ENCODE data around the gene PTPN9. TPM values are rescaled to one million over a fixed set of nuclear protein-coding genes. Genes with fewer than 3 reads are reported as not detected.

Gene PTPN9
- total and polyA plus RNA-seq, 10 of the 15 experiments (the other 5 are each of a cell fraction or from before 2014, with no cell fraction given) = 7.8 to 29.1 (median 18.5) TPM

Small RNAs within 50 kb of the gene (small RNA-seq; reads per million reads assigned to genes)
- gene AC105036.1 (not detected), gene AC105036.2 (not detected)

Other genes starting within 250 kb of the PTPN9 start
Only the 7 nearest of the 8 such genes appear.
- 0.71 and 0.73 TPM in 2 replicates for gene NEIL1, start 232.3 kb downstream of the PTPN9 start, total RNA-seq (2014; rRNA removed)
- gene NEIL1, start 232.3 kb downstream of the PTPN9 start, total RNA-seq (2014; rRNA removed; fragmentation: Illumina TruSeq; extraction: Trizol) = 0.58 and 0.92 TPM in 2 replicates
- gene NEIL1, start 232.3 kb downstream of the PTPN9 start, total RNA-seq (2021) = 0.96 and 1.5 TPM in 2 replicates
- 0.04 and 0.23 TPM in 2 replicates for gene NEIL1, start 232.3 kb downstream of the PTPN9 start, polyA plus RNA-seq (2011; rRNA removed)
- 0.37 and 1.3 TPM in 2 replicates for gene NEIL1, start 232.3 kb downstream of the PTPN9 start, polyA plus RNA-seq (2014; fragmentation: Illumina TruSeq; extraction: Trizol)
- gene NEIL1, start 232.3 kb downstream of the PTPN9 start, polyA plus RNA-seq (2014; fragmentation: Nextera tagmentation; extraction: Ambion mirVana) = under 1 TPM; 0.10 to 0.37 TPM
- 1.8 and 2.5 TPM in 2 replicates for gene NEIL1, start 232.3 kb downstream of the PTPN9 start, polyA plus RNA-seq (2014; rRNA removed)
- gene NEIL1, start 232.3 kb downstream of the PTPN9 start, polyA plus RNA-seq (2016; fragmentation: Nextera tagmentation; extraction: Ambion mirVana) = 1 to 10 TPM; 1.2 to 2.3 TPM
- 54.8 and 65.0 TPM in 2 replicates for gene MAN2C1, start 210.7 kb downstream of the PTPN9 start, total RNA-seq (2014; rRNA removed)
- gene MAN2C1, start 210.7 kb downstream of the PTPN9 start, total RNA-seq (2014; rRNA removed; fragmentation: Illumina TruSeq; extraction: Trizol) = 26.9 and 29.2 TPM in 2 replicates
- 102 and 111 TPM in 2 replicates for gene MAN2C1, start 210.7 kb downstream of the PTPN9 start, total RNA-seq (2021)
- gene MAN2C1, start 210.7 kb downstream of the PTPN9 start, polyA plus RNA-seq (2011; rRNA removed) = 20.9 and 32.5 TPM in 2 replicates
- gene MAN2C1, start 210.7 kb downstream of the PTPN9 start, polyA plus RNA-seq (2014; fragmentation: Illumina TruSeq; extraction: Trizol) = 17.6 and 32.0 TPM in 2 replicates
- gene MAN2C1, start 210.7 kb downstream of the PTPN9 start, polyA plus RNA-seq (2014; fragmentation: Nextera tagmentation; extraction: Ambion mirVana) = 1 to 10 TPM; 1.4 to 4.6 TPM
- gene MAN2C1, start 210.7 kb downstream of the PTPN9 start, polyA plus RNA-seq (2014; rRNA removed) = 107 and 110 TPM in 2 replicates
- 10 to 100 TPM; 51.9 to 66.2 TPM for gene MAN2C1, start 210.7 kb downstream of the PTPN9 start, polyA plus RNA-seq (2016; fragmentation: Nextera tagmentation; extraction: Ambion mirVana)
- 25.3 and 30.4 TPM in 2 replicates for gene SIN3A, start 127.6 kb downstream of the PTPN9 start, total RNA-seq (2014; rRNA removed)
- gene SIN3A, start 127.6 kb downstream of the PTPN9 start, total RNA-seq (2014; rRNA removed; fragmentation: Illumina TruSeq; extraction: Trizol) = 24.4 and 26.4 TPM in 2 replicates
- gene SIN3A, start 127.6 kb downstream of the PTPN9 start, total RNA-seq (2021) = 62.2 and 63.6 TPM in 2 replicates
- 19.6 and 30.5 TPM in 2 replicates for gene SIN3A, start 127.6 kb downstream of the PTPN9 start, polyA plus RNA-seq (2011; rRNA removed)
- 28.6 and 32.6 TPM in 2 replicates for gene SIN3A, start 127.6 kb downstream of the PTPN9 start, polyA plus RNA-seq (2014; fragmentation: Illumina TruSeq; extraction: Trizol)
- gene SIN3A, start 127.6 kb downstream of the PTPN9 start, polyA plus RNA-seq (2014; fragmentation: Nextera tagmentation; extraction: Ambion mirVana) = 1 to 10 TPM; 6.4 to 7.1 TPM
- gene SIN3A, start 127.6 kb downstream of the PTPN9 start, polyA plus RNA-seq (2014; rRNA removed) = 27.6 and 28.4 TPM in 2 replicates
- 10 to 100 TPM; 26.4 to 30.0 TPM for gene SIN3A, start 127.6 kb downstream of the PTPN9 start, polyA plus RNA-seq (2016; fragmentation: Nextera tagmentation; extraction: Ambion mirVana)
- gene SNUPN, start 46.4 kb upstream of the PTPN9 start, total RNA-seq (2014; rRNA removed) = 19.0 and 25.4 TPM in 2 replicates
- gene SNUPN, start 46.4 kb upstream of the PTPN9 start, total RNA-seq (2014; rRNA removed; fragmentation: Illumina TruSeq; extraction: Trizol) = 24.6 and 25.0 TPM in 2 replicates
- 22.9 and 24.6 TPM in 2 replicates for gene SNUPN, start 46.4 kb upstream of the PTPN9 start, total RNA-seq (2021)
- 34.1 and 38.0 TPM in 2 replicates for gene SNUPN, start 46.4 kb upstream of the PTPN9 start, polyA plus RNA-seq (2011; rRNA removed)
- 30.2 and 30.9 TPM in 2 replicates for gene SNUPN, start 46.4 kb upstream of the PTPN9 start, polyA plus RNA-seq (2014; fragmentation: Illumina TruSeq; extraction: Trizol)
- 10 to 100 TPM; 47.3 to 50.3 TPM for gene SNUPN, start 46.4 kb upstream of the PTPN9 start, polyA plus RNA-seq (2014; fragmentation: Nextera tagmentation; extraction: Ambion mirVana)
- gene SNUPN, start 46.4 kb upstream of the PTPN9 start, polyA plus RNA-seq (2014; rRNA removed) = 21.8 and 22.6 TPM in 2 replicates
- gene SNUPN, start 46.4 kb upstream of the PTPN9 start, polyA plus RNA-seq (2016; fragmentation: Nextera tagmentation; extraction: Ambion mirVana) = 10 to 100 TPM; 41.9 to 48.9 TPM
- gene IMP3, start 60.9 kb upstream of the PTPN9 start, total RNA-seq (2014; rRNA removed) = 123 and 124 TPM in 2 replicates
- gene IMP3, start 60.9 kb upstream of the PTPN9 start, total RNA-seq (2014; rRNA removed; fragmentation: Illumina TruSeq; extraction: Trizol) = 47.4 and 53.0 TPM in 2 replicates
- gene IMP3, start 60.9 kb upstream of the PTPN9 start, total RNA-seq (2021) = 88.3 and 96.2 TPM in 2 replicates
- gene IMP3, start 60.9 kb upstream of the PTPN9 start, polyA plus RNA-seq (2011; rRNA removed) = 66.6 and 74.2 TPM in 2 replicates
- gene IMP3, start 60.9 kb upstream of the PTPN9 start, polyA plus RNA-seq (2014; fragmentation: Illumina TruSeq; extraction: Trizol) = 35.1 and 36.9 TPM in 2 replicates
- gene IMP3, start 60.9 kb upstream of the PTPN9 start, polyA plus RNA-seq (2014; fragmentation: Nextera tagmentation; extraction: Ambion mirVana) = 10 to 100 TPM; 13.3 to 34.9 TPM
- gene IMP3, start 60.9 kb upstream of the PTPN9 start, polyA plus RNA-seq (2014; rRNA removed) = 115 and 123 TPM in 2 replicates
- gene IMP3, start 60.9 kb upstream of the PTPN9 start, polyA plus RNA-seq (2016; fragmentation: Nextera tagmentation; extraction: Ambion mirVana) = 100 to 1,000 TPM; 204 to 208 TPM
- 0.45 and 0.76 TPM in 2 replicates for gene SNX33, start 68.6 kb upstream of the PTPN9 start, total RNA-seq (2014; rRNA removed)
- 0.18 and 0.40 TPM in 2 replicates for gene SNX33, start 68.6 kb upstream of the PTPN9 start, total RNA-seq (2014; rRNA removed; fragmentation: Illumina TruSeq; extraction: Trizol)
- gene SNX33, start 68.6 kb upstream of the PTPN9 start, total RNA-seq (2021) = 0.85 and 1.1 TPM in 2 replicates
- 1.1 and 1.9 TPM in 2 replicates for gene SNX33, start 68.6 kb upstream of the PTPN9 start, polyA plus RNA-seq (2011; rRNA removed)
- gene SNX33, start 68.6 kb upstream of the PTPN9 start, polyA plus RNA-seq (2014; fragmentation: Illumina TruSeq; extraction: Trizol) = 0.40 and 0.59 TPM in 2 replicates
- gene SNX33, start 68.6 kb upstream of the PTPN9 start, polyA plus RNA-seq (2014; fragmentation: Nextera tagmentation; extraction: Ambion mirVana) = under 1 TPM; 0.13 to 0.14 TPM
- 0.71 and 0.83 TPM in 2 replicates for gene SNX33, start 68.6 kb upstream of the PTPN9 start, polyA plus RNA-seq (2014; rRNA removed)
- gene SNX33, start 68.6 kb upstream of the PTPN9 start, polyA plus RNA-seq (2016; fragmentation: Nextera tagmentation; extraction: Ambion mirVana) = under 1 TPM; 0.51 to 0.78 TPM
- gene CSPG4, start 133.5 kb upstream of the PTPN9 start, total RNA-seq (2014; rRNA removed) = 1.9 and 2.2 TPM in 2 replicates
- 0.74 and 0.81 TPM in 2 replicates for gene CSPG4, start 133.5 kb upstream of the PTPN9 start, total RNA-seq (2014; rRNA removed; fragmentation: Illumina TruSeq; extraction: Trizol)
- 2.0 and 2.2 TPM in 2 replicates for gene CSPG4, start 133.5 kb upstream of the PTPN9 start, total RNA-seq (2021)
- gene CSPG4, start 133.5 kb upstream of the PTPN9 start, polyA plus RNA-seq (2011; rRNA removed) = 0.06 and 0.15 TPM in 2 replicates
- 0.10 and 0.25 TPM in 2 replicates for gene CSPG4, start 133.5 kb upstream of the PTPN9 start, polyA plus RNA-seq (2014; fragmentation: Illumina TruSeq; extraction: Trizol)
- under 1 TPM; 0.02 to 0.03 TPM for gene CSPG4, start 133.5 kb upstream of the PTPN9 start, polyA plus RNA-seq (2014; fragmentation: Nextera tagmentation; extraction: Ambion mirVana)
- gene CSPG4, start 133.5 kb upstream of the PTPN9 start, polyA plus RNA-seq (2014; rRNA removed) = 0.96 and 1.3 TPM in 2 replicates
- gene CSPG4, start 133.5 kb upstream of the PTPN9 start, polyA plus RNA-seq (2016; fragmentation: Nextera tagmentation; extraction: Ambion mirVana) = under 1 TPM; 0.72 to 0.95 TPM